Endothelial cell of umbilical vein (primary cell): Measurements from ENCODE around the gene MKNK1.

Experiments used
- EZH2 ChIP-seq: IDR thresholded peaks from 2 replicates; pipeline ENCODE4 v1.6.1; 2012; ENCODE audit warnings: borderline replicate concordance, low read depth, mild to moderate bottlenecking, moderate library complexity, low read length, inconsistent platforms; ENCODE audit not compliant: severe bottlenecking
- FOS ChIP-seq: IDR thresholded peaks from 2 replicates; pipeline ENCODE4 v1.6.1; 2011; ENCODE audit warnings: mild to moderate bottlenecking, low read length, moderate library complexity, borderline replicate concordance; ENCODE audit not compliant: insufficient read depth
- GATA2 ChIP-seq: IDR thresholded peaks from 2 replicates; pipeline ENCODE4 v1.7.0; 2011; ENCODE audit warnings: low read depth, mild to moderate bottlenecking, moderate library complexity, mixed read lengths, low read length; ENCODE audit not compliant: insufficient read length, insufficient read depth
- JUN ChIP-seq: IDR thresholded peaks from 2 replicates; pipeline ENCODE4 v1.6.1; 2011; ENCODE audit warnings: borderline replicate concordance, low read depth; ENCODE audit not compliant: insufficient read length, insufficient read depth
- MYC ChIP-seq: IDR thresholded peaks from one replicate; pipeline ENCODE4 v1.6.1; 2011; ENCODE audit warnings: mild to moderate bottlenecking, low read depth, low read length
- POLR2A ChIP-seq: IDR thresholded peaks from 2 replicates; pipeline ENCODE4 v1.6.1; 2012; ENCODE audit warnings: low read depth, mild to moderate bottlenecking, control low read depth, low read length
- POLR2AphosphoS5 ChIP-seq: IDR thresholded peaks from 2 replicates; pipeline ENCODE4 v1.6.1; 2012; ENCODE audit warnings: low read depth, mild to moderate bottlenecking, control low read depth, low read length, moderate library complexity; ENCODE audit not compliant: insufficient read depth
- TF ChIP-seq, protein P1 (sequence below): IDR thresholded peaks from 2 replicates; pipeline ENCODE4 v1.6.1; 2011; ENCODE audit not compliant: insufficient read depth, insufficient read length
- TF ChIP-seq, protein P2 (sequence below), 2 donors: IDR thresholded peaks; 1 replicate in 1 of 2; 2 replicates in 1 of 2; pipeline ENCODE4 v1.5.1; 2011; ENCODE audit warnings: low read length in 2 of 2, mild to moderate bottlenecking in 2 of 2, moderate library complexity in 2 of 2, control low read depth in 1 of 2, inconsistent platforms in 1 of 2, low read depth in 1 of 2; ENCODE audit not compliant: insufficient read depth in 1 of 2; ENCODE audit errors: extremely low read depth in 1 of 2

- TF ChIP-seq POLR2A (no peak), JUN (no peak), MYC (no peak), EZH2 (no peak), FOS (no peak), POLR2AphosphoS5 (no peak), GATA2 (no peak)
- TF ChIP-seq, protein P1, sequence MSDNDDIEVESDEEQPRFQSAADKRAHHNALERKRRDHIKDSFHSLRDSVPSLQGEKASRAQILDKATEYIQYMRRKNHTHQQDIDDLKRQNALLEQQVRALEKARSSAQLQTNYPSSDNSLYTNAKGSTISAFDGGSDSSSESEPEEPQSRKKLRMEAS = no peak
- TF ChIP-seq, protein P2, sequence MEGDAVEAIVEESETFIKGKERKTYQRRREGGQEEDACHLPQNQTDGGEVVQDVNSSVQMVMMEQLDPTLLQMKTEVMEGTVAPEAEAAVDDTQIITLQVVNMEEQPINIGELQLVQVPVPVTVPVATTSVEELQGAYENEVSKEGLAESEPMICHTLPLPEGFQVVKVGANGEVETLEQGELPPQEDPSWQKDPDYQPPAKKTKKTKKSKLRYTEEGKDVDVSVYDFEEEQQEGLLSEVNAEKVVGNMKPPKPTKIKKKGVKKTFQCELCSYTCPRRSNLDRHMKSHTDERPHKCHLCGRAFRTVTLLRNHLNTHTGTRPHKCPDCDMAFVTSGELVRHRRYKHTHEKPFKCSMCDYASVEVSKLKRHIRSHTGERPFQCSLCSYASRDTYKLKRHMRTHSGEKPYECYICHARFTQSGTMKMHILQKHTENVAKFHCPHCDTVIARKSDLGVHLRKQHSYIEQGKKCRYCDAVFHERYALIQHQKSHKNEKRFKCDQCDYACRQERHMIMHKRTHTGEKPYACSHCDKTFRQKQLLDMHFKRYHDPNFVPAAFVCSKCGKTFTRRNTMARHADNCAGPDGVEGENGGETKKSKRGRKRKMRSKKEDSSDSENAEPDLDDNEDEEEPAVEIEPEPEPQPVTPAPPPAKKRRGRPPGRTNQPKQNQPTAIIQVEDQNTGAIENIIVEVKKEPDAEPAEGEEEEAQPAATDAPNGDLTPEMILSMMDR (IDR thresholded peaks at IDR 0.05; ENCODE audit: extremely low read depth in 1 of 2, insufficient read depth in 1 of 2, low read depth in 1 of 2, low read length in 2 of 2) = no peak
Measured at GRCh38 chr1:46630719-46631118, 26.7 kb upstream of the MKNK1 start.
